BE2C (cell line): ENCODE results near the gene RGS16.

Experiments
- DNase-seq: peaks from one replicate; pipeline ENCODE4 v3.0.0-alpha.2; 2020
- H3K27me3 ChIP-seq: fragments of 250-450 bp; sonication (Bioruptor Pico); 2 replicates; pipeline ENCODE4 v1.5.1; 2020; ENCODE audit warnings: mild to moderate bottlenecking
- H3K36me3 ChIP-seq: fragments of 250-450 bp; sonication (Bioruptor Pico); 2 replicates; pipeline ENCODE4 v1.5.1; 2020; ENCODE audit warnings: mild to moderate bottlenecking
- H3K4me1 ChIP-seq: fragments of 250-450 bp; sonication (Bioruptor Pico); 2 replicates; pipeline ENCODE4 v1.5.1; 2020
- H3K4me3 ChIP-seq: 2 replicates; pipeline ENCODE4 v1.5.1; 2011; ENCODE audit warnings: low read depth, low read length
- H3K9me3 ChIP-seq: fragments of 250-450 bp; sonication (Bioruptor Pico); 2 replicates; pipeline ENCODE4 v1.5.1; 2020
- CTCF ChIP-seq: IDR thresholded peaks from 2 replicates; pipeline ENCODE4 v1.5.1; 2012; ENCODE audit warnings: mild to moderate bottlenecking, low read depth, low read length

Gene RGS16

DNA sequence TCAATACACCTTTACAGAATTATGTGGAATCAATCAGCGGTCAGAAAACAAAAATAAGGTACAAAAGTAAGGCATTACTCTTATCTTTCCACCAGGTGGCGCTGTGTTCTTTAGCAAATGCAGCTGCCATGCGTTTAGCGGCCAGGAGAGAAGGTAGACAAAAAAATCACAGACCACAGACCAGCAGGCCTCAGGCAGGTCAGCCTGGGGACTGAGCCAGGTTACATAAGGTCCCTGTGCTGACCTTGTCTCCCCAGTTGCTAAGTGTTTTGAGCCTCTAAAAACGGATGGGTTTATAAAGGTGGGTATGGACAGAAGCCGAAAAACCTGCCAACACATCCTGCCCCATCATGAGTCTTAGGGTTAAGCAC lies 2.8 kb downstream of the RGS16 start:
- TF ChIP-seq CTCF, result peak; percentile 83
- H3K36me3 ChIP-seq, result peaks cover 59% of the 10 kb centered on the region
- H3K4me1 ChIP-seq, result peaks cover 18% of the 10 kb centered on the region
- peak; percentile 80 for DNase-seq
- no peaks in the 10 kb centered on the region for H3K27me3 ChIP-seq
- peak overlapping the region; percentile 82 for H3K4me3 ChIP-seq
- H3K9me3 ChIP-seq, result no peaks in the 10 kb centered on the region

DNA sequence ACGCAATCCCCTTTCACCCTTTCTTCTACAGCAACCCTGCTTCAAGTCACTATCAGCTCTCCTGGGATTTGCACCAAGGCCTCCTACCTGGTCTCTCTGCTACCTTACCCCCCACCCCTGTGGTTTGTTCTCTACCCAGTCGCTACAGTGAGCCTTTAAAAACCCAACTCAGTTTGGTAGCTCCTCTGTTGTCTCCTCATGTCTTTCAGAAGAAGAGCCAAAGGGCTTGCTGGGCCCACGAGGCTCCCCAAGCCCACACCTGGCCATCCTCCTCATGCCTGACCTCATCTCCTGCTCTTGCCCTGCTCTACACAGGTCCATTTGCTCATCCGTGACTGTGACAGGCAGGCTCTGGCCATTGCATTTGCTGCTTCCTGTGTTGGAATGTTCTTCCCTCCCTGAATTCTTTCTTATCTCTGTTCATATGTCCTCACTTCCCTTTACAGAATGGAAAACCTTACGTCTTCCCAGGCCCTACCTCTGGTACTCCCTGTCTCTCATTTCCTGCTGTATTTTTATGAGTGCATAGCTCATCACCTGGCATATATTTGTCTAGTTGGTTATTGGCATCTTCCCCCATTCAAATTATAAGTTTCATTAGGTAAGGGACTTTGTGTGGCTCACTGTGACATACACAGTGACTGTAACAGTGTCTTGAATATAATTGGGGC lies 3.3 kb downstream of the RGS16 start:
- no peak for TF ChIP-seq CTCF
- DNase-seq, result no peak
- Histone ChIP-seq H3K36me3 (peaks cover 59% of the 10 kb centered on the region), H3K27me3 (no peaks in the 10 kb centered on the region), H3K9me3 (no peaks in the 10 kb centered on the region), H3K4me3 (peak overlapping the region; percentile 82), H3K4me1 (peaks cover 20% of the 10 kb centered on the region)

DNA sequence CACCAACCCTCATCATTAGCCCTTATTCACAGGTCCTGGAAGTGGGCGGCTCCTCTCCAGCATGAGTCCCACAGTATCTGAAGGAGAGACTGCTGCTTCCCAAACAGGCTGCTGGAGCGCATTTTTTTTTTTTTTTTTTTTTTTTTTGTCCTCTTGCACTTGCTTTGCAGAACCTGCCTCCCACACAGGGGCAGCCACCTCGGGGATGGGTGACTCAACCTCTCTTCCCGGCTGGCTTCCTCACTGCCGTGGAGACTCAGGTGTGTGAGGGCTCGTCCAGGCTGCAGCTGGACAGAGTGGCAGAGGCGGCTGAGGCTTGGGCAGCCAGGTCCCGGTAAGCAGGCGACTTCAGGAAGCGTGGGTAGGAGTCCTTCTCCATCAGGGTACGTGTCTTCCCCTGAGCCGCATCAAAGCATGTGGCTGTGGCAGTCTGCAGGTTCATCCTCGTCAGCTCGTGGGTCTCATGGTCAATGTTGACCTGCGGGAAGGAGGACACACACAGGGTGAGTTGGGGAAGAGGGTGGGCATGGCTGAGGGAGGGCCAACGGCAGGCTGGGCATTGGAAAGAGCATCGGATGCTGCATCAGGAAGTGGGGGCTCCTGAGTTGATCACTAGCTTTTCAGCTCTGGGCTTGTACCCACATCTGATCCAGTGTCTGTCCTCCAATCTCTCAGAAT lies 4.0 kb downstream of the RGS16 start:
- Histone ChIP-seq H3K36me3 (peaks cover 59% of the 10 kb centered on the region), H3K4me1 (peaks cover 15% of the 10 kb centered on the region), H3K9me3 (no peaks in the 10 kb centered on the region), H3K27me3 (no peaks in the 10 kb centered on the region), H3K4me3 (peak overlapping the region; percentile 82)
- DNase-seq, result no peak
- no peak for TF ChIP-seq CTCF

- Histone ChIP-seq H3K4me1 (peaks cover 16% of the 10 kb centered on the region), H3K4me3 (peak overlapping the region; percentile 82), H3K27me3 (no peaks in the 10 kb centered on the region), H3K9me3 (no peaks in the 10 kb centered on the region), H3K36me3 (peaks cover 59% of the 10 kb centered on the region)
- peak; percentile 74 for DNase-seq
- peak; percentile 78 for TF ChIP-seq CTCF
Observed at GRCh38 chr1:182599339-182599738, 4.8 kb downstream of the RGS16 start.

DNA sequence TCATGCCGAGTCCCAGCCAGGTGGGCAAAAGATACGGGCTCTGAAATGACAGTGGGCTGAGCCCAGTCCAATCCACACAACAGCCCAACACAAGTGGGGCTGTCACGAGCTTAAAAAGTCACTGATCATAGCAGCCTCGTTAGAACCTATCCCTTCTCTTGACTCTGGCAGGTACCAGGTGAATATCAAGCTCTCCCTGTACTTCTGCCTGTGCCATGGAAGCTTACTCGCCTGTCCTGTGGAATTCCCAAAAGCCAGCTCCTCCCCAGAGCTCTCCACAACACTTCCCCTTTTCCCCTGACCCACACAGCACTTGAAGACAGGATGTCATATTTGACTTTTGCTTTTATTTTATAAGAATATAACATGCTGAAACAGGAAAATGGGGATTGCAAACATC lies 5.9 kb downstream of the RGS16 start:
- DNase-seq, result no peak
- Histone ChIP-seq H3K4me1 (peaks cover 17% of the 10 kb centered on the region), H3K27me3 (no peaks in the 10 kb centered on the region), H3K9me3 (no peaks in the 10 kb centered on the region), H3K4me3 (no peak overlapping the region), H3K36me3 (peaks cover 52% of the 10 kb centered on the region)
- TF ChIP-seq CTCF, result no peak

- no peak for DNase-seq
- peaks cover 38% of the 10 kb centered on the region for H3K36me3 ChIP-seq
- H3K4me1 ChIP-seq, result peaks cover 17% of the 10 kb centered on the region
- H3K27me3 ChIP-seq, result no peaks in the 10 kb centered on the region
- no peak overlapping the region for H3K4me3 ChIP-seq
- H3K9me3 ChIP-seq, result no peaks in the 10 kb centered on the region
- no peak for TF ChIP-seq CTCF
Observed at GRCh38 chr1:182596934-182597333, 7.3 kb downstream of the RGS16 start.
